B cell (primary cell): ENCODE results near the gene GGCX. TPM values are rescaled to one million over a fixed set of nuclear protein-coding genes. Genes with fewer than 3 reads are reported as not detected.
A peak's percentile ranks its signal among the peaks of the same experiment; 100 is the strongest.

Source experiments
- ATAC-seq: fragments of 200-7000 bp; cut with Tn5 transposase; one replicate; pipeline ENCODE4 v1.10.0; 2021; ENCODE audit warnings: low read depth, mild to moderate bottlenecking, moderate number of reproducible peaks, moderate library complexity
- CTCF ChIA-PET: fragments of 350-600 bp; sonication (Branson Sonifier 250); formaldehyde crosslinking; loops from one replicate; lab custom pipeline; 2021; ENCODE audit warnings: antibody characterized with exemption, inconsistent platforms; lab: Charles Lee
- POLR2A ChIA-PET: fragments of 350-600 bp; sonication (Branson Sonifier 250); formaldehyde crosslinking; loops from one replicate; lab custom pipeline; 2021; ENCODE audit warnings: antibody characterized with exemption; lab: Charles Lee
- DNase-seq: peaks from one replicate; pipeline ENCODE4 v3.0.0; 2013
- H2AFZ ChIP-seq: 2 replicates; pipeline ENCODE4 v1.6.1; 2012; ENCODE audit warnings: mild to moderate bottlenecking, low read depth, low read length; ENCODE audit not compliant: insufficient read depth, poor library complexity, severe bottlenecking
- H3K27ac ChIP-seq, 2 donors: 1 replicate in 1 of 2; 2 replicates in 1 of 2; pipeline ENCODE4 v1.5.1; 2012 to 2013; ENCODE audit warnings: low read length in 2 of 2, mild to moderate bottlenecking in 2 of 2, moderate library complexity in 1 of 2
- H3K27me3 ChIP-seq, 4 experiments: fragments of 200-600 bp in 1 of 4; sonication (generic) in 1 of 4; replicated peaks in 1 of 4; 1 replicate in 2 of 4; 2 replicates in 2 of 4; pipeline versions ENCODE4 v1.6.1 to v1.7.0; 2013 to 2016; ENCODE audit warnings: low read length in 3 of 4, mild to moderate bottlenecking in 2 of 4, mixed read lengths in 1 of 4, moderate library complexity in 1 of 4; ENCODE audit not compliant: insufficient read depth in 4 of 4, control insufficient read depth in 3 of 4; ENCODE audit errors: control extremely low read depth in 1 of 4
- H3K36me3 ChIP-seq, 2 experiments: replicated peaks in 1 of 2; 1 replicate in 1 of 2; 2 replicates in 1 of 2; pipeline versions ENCODE4 v1.6.1 to v1.7.1; 2013; ENCODE audit warnings: low read length in 1 of 2; ENCODE audit not compliant: insufficient read depth in 2 of 2, control insufficient read depth in 1 of 2; ENCODE audit errors: control extremely low read depth in 1 of 2, extremely low read depth in 1 of 2
- H3K4me1 ChIP-seq, 2 donors: fragments of 200-600 bp in 1 of 2; sonication (generic) in 1 of 2; 1 replicate in 1 of 2; 2 replicates in 1 of 2; pipeline versions ENCODE4 v1.5.1 to v1.6.1; 2013 to 2017; ENCODE audit warnings: low read length in 2 of 2; ENCODE audit not compliant: control insufficient read depth in 2 of 2, insufficient read depth in 2 of 2
- H3K4me2 ChIP-seq: replicated peaks from 2 replicates; pipeline ENCODE3; 2012; ENCODE audit warnings: mild to moderate bottlenecking, low read depth, low read length; ENCODE audit not compliant: poor library complexity, severe bottlenecking
- H3K4me3 ChIP-seq, 5 experiments: fragments of 200-600 bp in 1 of 5; sonication (generic) in 1 of 5; 1 replicate in 3 of 5; 2 replicates in 2 of 5; pipeline versions ENCODE4 v1.5.1 to v1.7.0; 2011 to 2016; ENCODE audit warnings: low read length in 4 of 5, mild to moderate bottlenecking in 4 of 5, low read depth in 2 of 5, control low read depth in 1 of 5, moderate library complexity in 1 of 5; ENCODE audit not compliant: insufficient read depth in 1 of 5; ENCODE audit errors: control extremely low read depth in 1 of 5, extremely low read depth in 1 of 5
- H3K79me2 ChIP-seq: fragments of 200-600 bp; sonication (generic); one replicate; pipeline ENCODE4 v1.6.0; 2016; ENCODE audit warnings: low read length; ENCODE audit not compliant: control insufficient read depth, insufficient read depth
- H3K9ac ChIP-seq: fragments of 200-600 bp; sonication (generic); 2 replicates; pipeline ENCODE4 v1.6.1; 2017; ENCODE audit warnings: mild to moderate bottlenecking, low read length, moderate library complexity
- H3K9me3 ChIP-seq, 3 donors: one replicate each; pipeline versions ENCODE4 v1.6.1 to v1.7.1; 2013; ENCODE audit warnings: low read length in 2 of 3; ENCODE audit not compliant: control insufficient read depth in 2 of 3, insufficient read depth in 1 of 3; ENCODE audit errors: control extremely low read depth in 1 of 3
- H4K20me1 ChIP-seq: 2 replicates; pipeline ENCODE4 v1.6.0; 2012; ENCODE audit warnings: mild to moderate bottlenecking, low read length; ENCODE audit not compliant: insufficient read depth, control insufficient read depth, poor library complexity, severe bottlenecking
- H3K27ac Mint-ChIP-seq: one replicate; pipeline ENCODE4 v1.8.0; 2021; ENCODE audit warnings: mixed read lengths
- H3K27me3 Mint-ChIP-seq: one replicate; pipeline ENCODE4 v1.8.0; 2021; ENCODE audit warnings: mixed read lengths
- H3K4me1 Mint-ChIP-seq: one replicate; pipeline ENCODE4 v1.8.0; 2021; ENCODE audit warnings: mixed read lengths
- H3K4me3 Mint-ChIP-seq: one replicate; pipeline ENCODE4 v1.8.0; 2021; ENCODE audit warnings: mixed read lengths
- H3K9me3 Mint-ChIP-seq: one replicate; pipeline ENCODE4 v1.8.0; 2022; ENCODE audit warnings: mixed read lengths; ENCODE audit not compliant: insufficient read depth
- CTCF ChIP-seq: fragments of 200-600 bp; IDR thresholded peaks from one replicate; pipeline ENCODE4 v1.8.0; 2022; ENCODE audit warnings: antibody characterized with exemption, mild to moderate bottlenecking
- EZH2 ChIP-seq: IDR thresholded peaks from 2 replicates; pipeline ENCODE4 v1.6.1; 2012; ENCODE audit warnings: borderline replicate concordance, low read depth, mild to moderate bottlenecking, moderate library complexity, low read length; ENCODE audit not compliant: insufficient read depth, poor library complexity, severe bottlenecking
- WGBS: methylation state at CpG from one replicate; pipeline ENCODE4 v1.1.5; 2013; ENCODE audit warnings: missing lambda C conversion rate; ENCODE audit not compliant: insufficient coverage; 5-methylcytosine and 5-hydroxymethylcytosine counted together
- intact Hi-C: fragments of 100-400 bp; cut with micrococcal nuclease; formaldehyde crosslinking; loops from one replicate; pipeline ENCODE4 v1.10.0; 2022
- polyA plus RNA-seq: library from polyadenylated mRNA; depleted of rRNA; stranded (reverse); fragments of >200 nt; gene quantifications from 2 replicates; pipeline ENCODE4 v1.2.3, GENCODE V29; 2012
- total RNA-seq, 2 donors: library from RNA; stranded (reverse); fragments of 120-200 nt in 1 of 2; gene quantifications; 1 replicate in 1 of 2; 2 replicates in 1 of 2; pipeline versions ENCODE4 v1.2.3 to v1.2.4, GENCODE V29; 2013 to 2022

Gene GGCX
- total and polyA plus RNA-seq, 2 donors (not counting 1 experiment from before 2014, with no cell fraction given), result 23.5 to 36.8 TPM

- ChIA-PET CTCF (no interaction called here), POLR2A (no interaction called here)
- Mint-ChIP-seq H3K9me3 (no peaks in the 10 kb centered on the region), H3K27ac (no peak overlapping the region), H3K4me1 (peaks cover 13% of the 10 kb centered on the region), H3K4me3 (no peak overlapping the region), H3K27me3 (no peaks in the 10 kb centered on the region)
- intact Hi-C loops, result no loop called here
- Histone ChIP-seq H3K9ac (no peak overlapping the region), H3K27me3 (no peaks in the 10 kb centered on the region), H3K4me2 (no peak overlapping the region), H2AFZ (peak overlapping the region; percentile 24), H3K79me2 (no peaks in the 10 kb centered on the region), H3K36me3 (no peaks in the 10 kb centered on the region), H3K9me3 (no peaks in the 10 kb centered on the region), H3K4me3 (no peak overlapping the region), H3K27ac (no peak overlapping the region), H3K4me1 (peaks cover 6 to 15% of the 10 kb centered on the region in 2 donors), H4K20me1 (no peaks in the 10 kb centered on the region)
- 22% methylated on average over 3 of the region's 3 CpGs for WGBS
- DNase-seq, result no peak
- ATAC-seq, result no peak
- TF ChIP-seq EZH2, result no peak
- TF ChIP-seq CTCF, result no peak
Measured at GRCh38 chr2:85501248-85501647, 60.0 kb downstream of the GGCX start.

- Histone ChIP-seq H3K9me3 (no peaks in the 10 kb centered on the region), H3K9ac (no peak overlapping the region)
Measured at GRCh38 chr2:85497944-85498630, 63.2 kb downstream of the GGCX start.

More at GRCh38 chr2:85497944-85498630, 63.2 kb downstream of the GGCX start:
- no peaks in the 10 kb centered on the region for H3K27me3 ChIP-seq
- CTCF ChIA-PET, result no interaction called here
- H3K4me3 ChIP-seq, result no peak overlapping the region
- peaks cover 21% of the 10 kb centered on the region for H3K4me1 Mint-ChIP-seq
- H4K20me1 ChIP-seq, result no peaks in the 10 kb centered on the region
- ATAC-seq, result no peak
- H3K4me1 ChIP-seq, result peaks cover 6 to 20% of the 10 kb centered on the region in 2 donors
- H3K79me2 ChIP-seq, result no peaks in the 10 kb centered on the region
- POLR2A ChIA-PET, result no interaction called here
- no peak overlapping the region for H3K27ac Mint-ChIP-seq
- no peak overlapping the region for H3K4me3 Mint-ChIP-seq
- TF ChIP-seq CTCF (no peak), EZH2 (no peak)
- intact Hi-C loops, result no loop called here
- no peaks in the 10 kb centered on the region for H3K27me3 Mint-ChIP-seq
- no peak for DNase-seq
- H3K4me2 ChIP-seq, result no peak overlapping the region
- no peak overlapping the region for H2AFZ ChIP-seq
- H3K27ac ChIP-seq, result no peak overlapping the region
- H3K36me3 ChIP-seq, result no peaks in the 10 kb centered on the region
- no peaks in the 10 kb centered on the region for H3K9me3 Mint-ChIP-seq
- no CpG with 5 or more reads among the region's 4 CpGs for whole genome bisulfite sequencing
